ENCODE measurements around the gene ARID5B.

- TF ChIP-seq, protein P1, sequence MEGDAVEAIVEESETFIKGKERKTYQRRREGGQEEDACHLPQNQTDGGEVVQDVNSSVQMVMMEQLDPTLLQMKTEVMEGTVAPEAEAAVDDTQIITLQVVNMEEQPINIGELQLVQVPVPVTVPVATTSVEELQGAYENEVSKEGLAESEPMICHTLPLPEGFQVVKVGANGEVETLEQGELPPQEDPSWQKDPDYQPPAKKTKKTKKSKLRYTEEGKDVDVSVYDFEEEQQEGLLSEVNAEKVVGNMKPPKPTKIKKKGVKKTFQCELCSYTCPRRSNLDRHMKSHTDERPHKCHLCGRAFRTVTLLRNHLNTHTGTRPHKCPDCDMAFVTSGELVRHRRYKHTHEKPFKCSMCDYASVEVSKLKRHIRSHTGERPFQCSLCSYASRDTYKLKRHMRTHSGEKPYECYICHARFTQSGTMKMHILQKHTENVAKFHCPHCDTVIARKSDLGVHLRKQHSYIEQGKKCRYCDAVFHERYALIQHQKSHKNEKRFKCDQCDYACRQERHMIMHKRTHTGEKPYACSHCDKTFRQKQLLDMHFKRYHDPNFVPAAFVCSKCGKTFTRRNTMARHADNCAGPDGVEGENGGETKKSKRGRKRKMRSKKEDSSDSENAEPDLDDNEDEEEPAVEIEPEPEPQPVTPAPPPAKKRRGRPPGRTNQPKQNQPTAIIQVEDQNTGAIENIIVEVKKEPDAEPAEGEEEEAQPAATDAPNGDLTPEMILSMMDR (conservative IDR thresholded peaks at IDR 0.05; ENCODE audit: low read length) = no peak
- TF ChIP-seq EZH2phosphoT487 (IDR thresholded peaks at IDR 0.05; ENCODE audit: borderline replicate concordance) = no peak
Measured at GRCh38 chr10:62075912-62076311, 174.4 kb downstream of the ARID5B start.
